Muscle of back (tissue), 11 donors: Measurements from ENCODE around the gene COL11A1. TPM values are rescaled to one million over a fixed set of nuclear protein-coding genes. Genes with fewer than 3 reads are reported as not detected.
"Not testable (repeated sequence)": the region's sequence is repeated elsewhere in the genome, so short reads cannot be mapped to it uniquely, and the experiment has no call there.

Experiments used
- DNase-seq, 3 donors: peaks; one replicate each; pipeline versions ENCODE4 v3.0.0 to v3.0.0-alpha.2; 2013
- polyA plus RNA-seq, 10 donors: library from polyadenylated mRNA; unstranded; fragments of 120-200 nt; gene quantifications; one replicate each; pipeline ENCODE4 v1.2.1, GENCODE V29; 2013; ENCODE audit not compliant: insufficient read length in 10 of 10

COL11A1 gene
- polyA plus RNA-seq, 10 donors: 19.2 to 224 (median 133) TPM

DNA sequence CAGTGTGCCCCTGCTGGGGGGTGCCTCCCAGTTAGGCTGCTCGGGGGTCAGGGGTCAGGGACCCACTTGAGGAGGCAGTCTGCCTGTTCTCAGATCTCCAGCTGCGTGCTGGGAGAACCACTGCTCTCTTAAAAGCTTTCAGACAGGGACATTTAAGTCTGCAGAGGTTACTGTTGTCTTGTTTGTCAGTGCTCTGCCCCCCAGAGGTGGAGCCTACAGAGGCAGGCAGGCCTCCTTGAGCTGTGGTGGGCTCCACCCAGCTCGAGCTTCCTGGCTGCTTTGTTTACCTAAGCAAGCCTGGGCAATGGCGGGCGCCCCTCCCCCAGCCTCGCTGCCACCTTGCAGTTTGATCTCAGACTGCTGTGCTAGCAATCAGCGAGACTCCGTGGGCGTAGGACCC, 175.0 kb downstream of the COL11A1 start:
- not testable (repeated sequence) for DNase-seq

GRCh38 chr1:102919659-102920058, 188.7 kb downstream of the COL11A1 start:
- peak in 1 of 3 donors; percentile 33 for DNase-seq

GRCh38 chr1:102901996-102902395, 206.3 kb downstream of the COL11A1 start:
- DNase-seq: peak in 1 of 3 donors; percentile 21

DNA sequence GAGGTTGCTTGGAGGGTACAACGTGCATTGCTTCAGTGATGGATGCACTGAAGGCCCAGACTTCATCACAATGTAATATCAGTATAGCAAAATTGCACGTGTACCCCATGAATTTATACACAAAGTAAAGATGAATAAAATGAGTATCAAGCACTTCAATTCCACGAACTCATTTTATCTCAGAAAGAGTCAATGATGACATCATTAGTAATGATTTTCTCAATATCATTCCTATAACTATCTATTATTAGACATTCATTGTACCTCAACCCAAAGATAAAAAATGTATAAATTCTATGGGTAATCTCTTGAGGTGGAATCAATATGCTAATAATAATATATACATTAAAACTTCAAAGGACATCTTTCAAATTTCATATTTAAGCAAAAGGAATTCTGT, 208.4 kb downstream of the COL11A1 start:
- no peak for DNase-seq

- peak; percentile 43 to 68 (median 52) for DNase-seq
These were observed 210.8 kb downstream of the COL11A1 start for GRCh38 chr1:102897557-102897956.

DNA sequence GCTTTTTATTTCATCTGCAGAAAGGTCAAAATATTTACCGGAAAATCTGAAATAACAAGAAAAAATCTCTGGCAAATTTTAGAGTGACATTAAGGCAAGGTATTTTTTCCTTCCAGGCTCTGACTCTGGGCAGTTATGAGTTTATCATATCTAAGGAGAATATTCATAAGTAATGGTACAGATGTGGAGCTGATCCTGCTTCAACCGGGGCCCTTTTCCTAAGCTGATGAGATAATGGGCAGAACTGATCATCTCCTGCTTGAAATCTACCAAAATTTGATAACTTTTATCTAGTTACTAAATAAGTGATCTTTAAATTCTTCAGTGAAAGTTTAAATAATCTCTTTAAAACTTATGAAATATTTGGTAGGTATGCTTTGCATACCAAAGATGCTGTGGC, 211.6 kb downstream of the COL11A1 start:
- DNase-seq: no peak

DNA sequence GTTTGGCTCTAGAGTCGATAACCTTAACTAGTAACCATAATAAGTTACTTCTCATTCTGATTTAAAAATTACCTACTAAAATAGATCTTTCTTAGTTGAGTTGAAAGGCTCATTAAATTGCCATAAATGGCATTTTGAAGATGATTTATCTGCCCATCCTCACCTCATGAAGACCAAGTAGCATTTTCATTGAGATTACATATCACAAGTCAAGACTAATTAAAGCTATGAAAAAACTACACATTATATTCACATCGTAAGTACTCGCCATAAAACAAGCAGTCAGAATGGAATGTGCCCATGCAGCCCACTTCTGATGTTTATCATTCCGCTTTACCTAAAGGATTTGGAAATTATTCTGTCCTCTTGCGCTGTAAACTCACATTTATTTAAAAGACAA, 212.0 kb downstream of the COL11A1 start:
- DNase-seq: no peak

GRCh38 chr1:102891868-102892625, 216.3 kb downstream of the COL11A1 start:
- peak in 2 of 3 donors; percentile 23 to 58 for DNase-seq

GRCh38 chr1:102886638-102887037, 221.7 kb downstream of the COL11A1 start:
- no peak for DNase-seq

GRCh38 chr1:102884238-102884637, 224.1 kb downstream of the COL11A1 start:
- no peak for DNase-seq

DNA sequence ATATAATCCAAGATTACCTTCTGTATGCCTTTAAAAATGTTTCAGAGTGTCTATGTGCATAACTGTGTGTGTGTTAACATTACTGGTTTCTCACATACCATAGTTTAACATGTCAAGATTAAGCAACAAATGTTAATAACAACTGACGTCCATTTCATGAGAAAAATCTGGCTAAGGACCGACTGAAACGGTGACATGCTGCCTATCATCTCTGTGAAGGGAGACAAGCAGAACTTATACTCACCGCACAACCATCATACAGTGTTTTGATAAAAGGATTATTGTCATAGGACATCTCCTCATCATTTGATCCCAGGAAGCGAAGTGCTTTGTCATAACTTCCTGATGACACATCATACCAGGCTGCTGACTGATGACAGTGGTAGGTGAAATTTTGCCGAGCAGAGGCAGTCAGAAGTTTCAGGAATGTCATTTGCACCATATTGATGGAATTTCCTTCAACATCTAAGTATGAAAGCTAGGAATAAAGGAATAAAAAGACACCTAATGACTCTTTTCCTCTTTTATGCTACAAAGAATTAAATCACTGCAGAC, 228.8 kb downstream of the COL11A1 start:
- DNase-seq: peak in 1 of 3 donors; percentile 81

DNA sequence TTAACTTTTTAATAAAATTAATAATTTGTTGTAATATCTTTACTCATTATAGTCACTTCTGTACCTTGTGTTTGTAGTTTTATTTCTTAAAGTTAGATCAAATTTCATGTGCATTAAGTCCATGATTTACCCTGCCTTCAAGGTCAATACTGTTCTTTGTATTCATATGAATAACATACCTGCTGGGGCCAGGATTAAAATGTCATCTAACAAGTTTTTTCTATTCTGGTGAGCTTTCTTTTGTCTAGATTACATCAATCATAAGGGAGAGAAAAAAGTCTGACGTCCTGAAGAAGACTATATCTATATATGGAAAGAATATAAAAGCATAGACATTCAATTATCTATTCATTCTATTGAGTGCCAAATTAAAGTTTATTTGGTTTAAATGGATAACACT, 232.6 kb downstream of the COL11A1 start:
- DNase-seq: no peak

DNA sequence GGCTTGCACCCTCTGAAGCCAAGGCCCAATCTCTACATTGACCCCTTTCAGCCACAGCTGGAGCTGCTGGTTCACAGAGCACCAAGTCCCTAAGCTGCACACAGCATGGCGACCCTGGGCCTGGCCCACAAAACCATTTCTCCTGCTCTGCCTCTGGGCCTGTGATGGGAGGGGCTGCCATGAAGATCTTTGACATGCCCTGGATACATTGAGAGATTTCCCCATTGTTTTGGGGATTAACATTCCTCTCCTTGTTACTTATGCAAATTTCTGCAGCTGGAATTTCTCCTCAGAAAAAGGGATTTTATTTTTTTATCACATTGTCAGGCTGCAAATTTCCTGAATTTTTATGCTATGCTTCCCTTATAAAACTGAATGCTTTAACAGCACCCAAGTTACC, 235.8 kb downstream of the COL11A1 start:
- no peak for DNase-seq

- DNase-seq: no peak
These were observed 236.2 kb downstream of the COL11A1 start for GRCh38 chr1:102872097-102872496.

DNA sequence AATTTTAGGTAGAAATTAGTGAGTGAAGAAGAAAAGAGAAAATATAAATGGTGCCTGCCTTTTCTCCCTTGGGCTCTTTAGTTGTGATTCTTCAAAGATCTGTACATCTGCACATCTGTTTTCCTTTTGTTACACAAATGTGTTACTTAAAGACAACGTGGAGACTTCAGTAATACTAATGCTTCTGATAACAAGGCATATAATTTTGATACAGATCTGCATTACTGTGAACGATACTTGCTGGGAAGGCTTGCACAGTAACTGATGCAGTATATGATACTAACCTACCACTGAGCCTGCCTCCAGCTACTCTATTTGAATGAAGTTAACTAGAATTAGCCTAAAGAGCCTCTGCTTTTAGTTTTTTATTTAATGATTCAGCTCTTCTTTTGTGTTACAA, 244.6 kb downstream of the COL11A1 start:
- DNase-seq: no peak

DNA sequence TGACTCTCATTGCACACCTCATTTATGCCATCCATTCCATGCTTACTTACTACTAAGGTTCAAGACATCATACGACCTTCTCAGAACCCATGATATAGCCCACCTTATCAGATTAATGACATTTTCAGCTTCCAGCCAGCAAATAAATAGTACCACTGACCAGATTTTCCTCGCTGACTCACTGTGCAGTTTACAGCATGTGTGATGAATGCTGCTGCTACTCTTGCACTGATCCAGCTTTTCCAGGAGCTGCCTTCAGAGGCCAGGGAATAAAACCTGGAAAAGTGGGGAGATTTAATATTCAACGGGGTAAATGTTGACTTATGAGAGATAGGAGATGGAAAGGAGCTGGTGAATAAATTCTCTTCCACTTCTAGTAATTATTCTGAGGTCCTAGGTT, 247.1 kb downstream of the COL11A1 start:
- DNase-seq: no peak

GRCh38 chr1:102858695-102859094, 249.6 kb downstream of the COL11A1 start:
- peak in 1 of 3 donors; percentile 34 for DNase-seq

DNA sequence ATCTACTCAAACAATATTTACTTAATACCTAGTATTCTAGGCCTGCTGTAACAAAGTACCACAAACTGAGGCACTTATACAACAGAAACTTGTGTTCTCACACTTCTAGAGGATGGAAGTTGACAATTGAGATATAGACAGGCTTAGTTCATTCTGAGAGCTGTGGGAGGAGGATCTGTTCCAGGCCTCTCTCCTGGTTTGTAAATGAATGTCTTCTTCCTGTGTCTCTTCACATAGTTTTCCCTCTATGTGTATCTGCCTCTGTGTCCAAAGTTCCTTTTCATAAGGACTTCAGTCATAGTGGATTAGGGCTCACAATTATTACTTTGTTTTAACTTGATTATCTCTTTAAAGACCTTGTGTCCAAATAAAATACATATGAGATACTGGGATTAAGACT, 251.1 kb downstream of the COL11A1 start:
- DNase-seq: no peak

DNA sequence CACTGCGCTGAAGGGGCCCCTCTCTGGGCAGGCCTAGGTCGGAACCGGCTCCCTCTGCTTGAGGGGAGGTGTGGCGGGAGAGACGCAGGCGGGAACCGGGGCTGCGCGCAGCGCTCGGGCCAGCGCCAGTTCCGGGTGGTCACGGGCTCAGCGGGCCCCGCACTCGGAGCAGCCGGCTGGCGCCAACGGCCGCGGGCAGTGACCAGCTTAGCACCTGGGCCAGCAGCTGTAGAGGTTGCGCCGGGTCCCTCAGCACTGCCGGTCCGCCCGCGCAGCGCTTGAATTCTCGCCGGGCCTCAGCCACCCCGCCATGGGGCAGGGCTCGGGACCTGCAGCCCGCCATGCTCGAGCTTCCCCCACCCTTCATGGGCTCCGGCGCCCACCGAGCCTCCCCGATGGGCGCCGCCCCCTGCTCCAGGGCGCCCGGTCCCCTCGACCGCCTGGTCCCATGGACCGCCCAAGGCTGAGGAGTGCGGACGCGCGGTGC, 254.6 kb downstream of the COL11A1 start:
- no peak for DNase-seq

DNA sequence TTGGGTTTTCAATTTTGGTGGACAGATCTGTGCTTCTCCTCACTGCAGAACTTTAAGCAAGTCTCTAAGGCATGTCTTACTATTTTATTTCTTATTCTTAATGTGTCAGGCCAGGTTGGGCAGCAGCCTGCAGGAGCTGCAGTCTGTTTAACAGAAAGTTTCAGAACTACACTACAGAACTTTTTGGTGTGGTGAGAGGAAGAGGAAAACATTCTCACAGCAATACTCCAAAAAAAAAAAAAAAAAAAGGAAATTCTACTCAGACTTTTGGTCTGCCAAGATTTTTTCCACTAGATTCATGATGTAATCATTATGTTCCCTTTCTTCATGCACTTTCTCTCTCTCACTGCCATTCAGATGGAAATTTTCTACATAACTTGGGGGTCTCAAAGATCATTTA, 255.2 kb downstream of the COL11A1 start:
- peak; percentile 30 to 71 (median 44) for DNase-seq

GRCh38 chr1:102852613-102853012, 255.7 kb downstream of the COL11A1 start:
- peak; percentile 57 to 82 (median 60) for DNase-seq

DNA sequence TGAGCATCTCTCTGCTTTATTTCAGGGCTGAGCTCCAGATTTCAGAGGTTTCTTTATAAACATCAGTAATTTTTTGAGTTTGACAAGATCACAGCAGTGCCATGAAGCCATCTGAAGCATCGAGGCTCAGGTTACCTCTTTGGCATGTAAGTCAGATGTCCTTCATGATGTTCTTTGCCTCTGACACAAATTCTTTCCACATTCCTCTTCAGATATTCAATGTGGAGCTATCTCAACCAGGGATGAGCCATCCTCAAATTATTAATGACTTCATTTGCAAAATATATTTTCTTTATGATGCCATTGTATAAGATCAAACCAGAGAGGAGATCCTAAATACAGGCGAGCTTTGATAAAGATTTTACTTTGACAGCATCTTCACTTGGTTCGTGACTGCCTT, 256.7 kb downstream of the COL11A1 start:
- peak in 2 of 3 donors; percentile 11 to 22 for DNase-seq

- DNase-seq: no peak
These were observed 265.7 kb downstream of the COL11A1 start for GRCh38 chr1:102842606-102843005.
